Thymus (tissue), 11 donors: Measurements from ENCODE around the gene ACACA. TPM values are rescaled to one million over a fixed set of nuclear protein-coding genes. Genes with fewer than 3 reads are reported as not detected.

Experiments used
- DNase-seq, 9 donors: peaks; one replicate each; pipeline ENCODE4 v3.0.0-alpha.2; 2013; ENCODE audit warnings: low spot score in 9 of 9, low read depth in 6 of 9, missing footprints in 1 of 9
- H3K27ac ChIP-seq, 2 donors: one replicate each; pipeline ENCODE4 v1.5.1; 2013; ENCODE audit warnings: control low read depth in 1 of 2, low read depth in 1 of 2, low read length in 1 of 2, mild to moderate bottlenecking in 1 of 2, moderate library complexity in 1 of 2
- H3K27me3 ChIP-seq, 2 donors: one replicate each; pipeline ENCODE4 v1.5.1; 2013; ENCODE audit warnings: low read length in 1 of 2; ENCODE audit not compliant: control insufficient read depth in 2 of 2, insufficient read depth in 1 of 2
- H3K36me3 ChIP-seq, 2 donors: one replicate each; pipeline ENCODE4 v1.5.1; 2013; ENCODE audit warnings: low read length in 1 of 2, mild to moderate bottlenecking in 1 of 2, moderate library complexity in 1 of 2; ENCODE audit not compliant: control insufficient read depth in 2 of 2, insufficient read depth in 2 of 2
- H3K4me1 ChIP-seq, 2 donors: one replicate each; pipeline ENCODE4 v1.5.1; 2013; ENCODE audit warnings: low read length in 2 of 2; ENCODE audit not compliant: control insufficient read depth in 2 of 2, insufficient read depth in 2 of 2
- H3K4me3 ChIP-seq, 2 donors: one replicate each; pipeline ENCODE4 v1.5.1; 2013; ENCODE audit warnings: low read length in 2 of 2, control low read depth in 1 of 2, mild to moderate bottlenecking in 1 of 2
- H3K9me3 ChIP-seq, 2 donors: one replicate each; pipeline ENCODE4 v1.5.1; 2013; ENCODE audit warnings: low read length in 1 of 2, mild to moderate bottlenecking in 1 of 2; ENCODE audit not compliant: control insufficient read depth in 2 of 2, insufficient read depth in 1 of 2
- whole genome bisulfite sequencing: extraction: QIAGEN DNeasy Blood & Tissue Kit; methylation state at CpG from one replicate; pipeline ENCODE4 v1.1.7; 2013; 5-methylcytosine and 5-hydroxymethylcytosine counted together
- polyA plus RNA-seq: library from polyadenylated mRNA; stranded (reverse); fragments of 200-250 nt; gene quantifications from one replicate; pipeline ENCODE4 v1.2.3, GENCODE V29; 2013
- total RNA-seq: library from RNA; stranded (reverse); fragments of 120-200 nt; gene quantifications from one replicate; pipeline ENCODE4 v1.2.4, GENCODE V29; 2013
- donor health status: healthy.

Gene ACACA
- total and polyA plus RNA-seq, 2 donors: 8.7 to 12.9 TPM

DNA sequence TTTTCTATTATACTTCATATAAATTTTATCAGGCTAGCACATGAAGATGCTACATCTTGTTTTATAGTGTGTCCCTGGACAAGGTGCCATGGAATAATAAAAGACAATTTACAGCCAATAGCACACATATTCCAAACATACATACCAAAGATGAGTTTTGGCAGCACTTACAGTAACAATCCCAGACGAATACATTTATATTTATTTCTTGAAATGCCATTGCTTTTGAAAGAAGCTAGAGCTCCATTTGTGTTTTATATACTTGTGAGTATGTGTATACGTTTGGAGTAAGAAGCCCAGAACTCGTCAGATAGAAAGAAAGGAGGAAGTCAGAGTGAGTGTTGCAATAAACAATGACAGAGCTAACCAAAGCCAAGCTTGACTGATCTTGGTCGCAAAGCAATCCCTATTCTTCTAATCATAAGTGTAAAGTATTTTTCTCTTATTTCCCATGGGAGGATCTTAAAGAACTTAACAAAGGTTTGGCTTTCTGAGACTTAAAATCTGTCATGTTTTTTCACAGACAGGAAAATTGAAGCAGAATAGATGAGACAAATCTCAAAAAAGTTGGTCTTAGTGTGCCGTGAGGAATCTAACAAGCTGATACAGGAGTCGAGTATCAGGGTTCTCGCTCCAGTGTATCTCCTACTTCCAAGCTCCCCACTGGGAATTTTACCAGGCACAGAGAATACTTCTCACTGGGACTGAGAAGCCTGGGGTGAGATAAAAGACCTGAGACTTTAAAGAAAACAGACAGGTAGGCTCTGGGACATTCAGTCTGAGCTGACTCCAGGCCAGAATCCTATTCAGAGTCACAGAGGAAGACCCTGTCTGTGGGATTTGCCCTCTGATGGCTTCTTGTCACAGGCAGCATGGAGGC is 282.5 kb downstream of the ACACA start:
- peaks cover 0 to 9% of the 10 kb centered on the region in 2 donors for H3K36me3 ChIP-seq
- no peak overlapping the region for H3K4me3 ChIP-seq
- H3K4me1 ChIP-seq: peaks cover 22 to 23% of the 10 kb centered on the region in 2 donors
- 77% methylated on average over 7 of the region's 7 CpGs for whole genome bisulfite sequencing
- no peaks in the 10 kb centered on the region for H3K9me3 ChIP-seq
- no peaks in the 10 kb centered on the region for H3K27me3 ChIP-seq
- peak overlapping the region; percentile 81 to 84 for H3K27ac ChIP-seq
- DNase-seq: peak in 1 of 9 donors; percentile 57

DNA sequence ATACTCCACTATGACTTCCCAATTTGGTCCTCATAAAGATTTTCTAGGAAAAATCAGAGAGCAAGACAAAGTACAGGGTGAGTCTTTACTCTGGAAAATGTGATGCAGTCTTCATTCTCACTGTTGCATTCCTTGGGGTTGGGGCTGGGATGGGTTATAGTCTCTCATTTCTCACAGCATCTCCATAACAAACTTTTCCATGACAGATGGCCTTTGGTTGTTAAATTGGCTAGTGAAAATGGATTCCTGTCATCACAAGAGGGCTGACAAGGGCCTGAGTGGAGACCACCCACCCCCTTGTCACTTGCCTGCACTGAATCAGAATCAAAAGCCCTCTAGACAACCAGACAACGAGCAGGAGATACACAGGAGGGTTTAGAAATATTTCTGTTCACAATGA is 283.2 kb downstream of the ACACA start:
- no peaks in the 10 kb centered on the region for H3K27me3 ChIP-seq
- H3K36me3 ChIP-seq: peaks cover 0 to 9% of the 10 kb centered on the region in 2 donors
- no peak overlapping the region for H3K4me3 ChIP-seq
- 97% methylated on average over 1 of the region's 1 CpG for WGBS
- DNase-seq: no peak
- H3K27ac ChIP-seq: no peak overlapping the region
- H3K4me1 ChIP-seq: peaks cover 22 to 23% of the 10 kb centered on the region in 2 donors
- H3K9me3 ChIP-seq: no peaks in the 10 kb centered on the region

- Histone ChIP-seq H3K4me1 (peaks cover 20 to 21% of the 10 kb centered on the region in 2 donors), H3K27me3 (no peaks in the 10 kb centered on the region), H3K4me3 (no peak overlapping the region), H3K27ac (no peak overlapping the region), H3K36me3 (peaks cover 0 to 9% of the 10 kb centered on the region in 2 donors), H3K9me3 (no peaks in the 10 kb centered on the region)
- WGBS: over 99% methylated on average over 2 of the region's 2 CpGs
- DNase-seq: no peak
These were observed 285.0 kb downstream of the ACACA start for GRCh38 chr17:37121616-37122015.

GRCh38 chr17:37118366-37119137 is 288.1 kb downstream of the ACACA start:
- DNase-seq: no peak
- 90% methylated on average over 3 of the region's 3 CpGs for WGBS
- H3K4me1 ChIP-seq: peaks cover 2 to 3% of the 10 kb centered on the region in 2 donors

GRCh38 chr17:37117373-37118142 is 289.1 kb downstream of the ACACA start:
- H3K27me3 ChIP-seq: no peaks in the 10 kb centered on the region
- DNase-seq: no peak
- no peaks in the 10 kb centered on the region for H3K4me1 ChIP-seq
- peaks cover 3 to 9% of the 10 kb centered on the region in 2 donors for H3K36me3 ChIP-seq
- no peak overlapping the region for H3K27ac ChIP-seq
- H3K9me3 ChIP-seq: no peaks in the 10 kb centered on the region
- H3K4me3 ChIP-seq: no peak overlapping the region
- 97% methylated on average over 7 of the region's 7 CpGs for WGBS

More at GRCh38 chr17:37118366-37119137, 288.1 kb downstream of the ACACA start:
- Histone ChIP-seq H3K27ac (no peak overlapping the region), H3K36me3 (peaks cover 0 to 9% of the 10 kb centered on the region in 2 donors), H3K27me3 (no peaks in the 10 kb centered on the region), H3K9me3 (no peaks in the 10 kb centered on the region), H3K4me3 (no peak overlapping the region)

- DNase-seq: no peak
- H3K4me1 ChIP-seq: no peaks in the 10 kb centered on the region
- peaks cover 3 to 11% of the 10 kb centered on the region in 2 donors for H3K36me3 ChIP-seq
- H3K27ac ChIP-seq: no peak overlapping the region
- H3K27me3 ChIP-seq: no peaks in the 10 kb centered on the region
- H3K4me3 ChIP-seq: no peak overlapping the region
- 96% methylated on average over 7 of the region's 7 CpGs for WGBS
- no peaks in the 10 kb centered on the region for H3K9me3 ChIP-seq
These were observed 289.9 kb downstream of the ACACA start for GRCh38 chr17:37116671-37117185.

- Histone ChIP-seq H3K36me3 (peaks cover 7 to 10% of the 10 kb centered on the region in 2 donors), H3K9me3 (no peaks in the 10 kb centered on the region), H3K4me1 (no peaks in the 10 kb centered on the region), H3K4me3 (no peak overlapping the region), H3K27me3 (no peaks in the 10 kb centered on the region), H3K27ac (no peak overlapping the region)
- DNase-seq: no peak
- WGBS: over 99% methylated on average over 4 of the region's 4 CpGs
These were observed 295.3 kb downstream of the ACACA start for GRCh38 chr17:37111329-37111728.

DNA sequence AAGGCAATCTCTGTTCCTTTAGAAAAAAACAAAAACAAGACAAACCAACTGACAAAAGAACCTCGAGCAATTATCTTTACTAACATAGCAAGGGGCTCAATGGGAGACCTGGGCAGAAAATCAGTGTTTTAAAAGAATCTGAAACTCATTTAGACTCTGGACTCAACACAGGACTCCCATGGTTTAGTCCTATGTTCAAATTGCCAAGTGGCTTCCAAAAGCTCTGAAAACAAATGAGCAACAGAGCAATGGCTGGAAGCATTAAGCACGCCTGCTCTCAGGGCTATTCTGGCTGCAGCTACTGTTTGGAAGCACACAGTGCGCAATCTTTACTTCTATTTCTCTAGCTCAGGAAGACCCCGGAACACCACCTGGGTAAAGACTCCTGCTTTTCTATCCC is 295.9 kb downstream of the ACACA start:
- whole genome bisulfite sequencing: 97% methylated on average over 4 of the region's 4 CpGs
- DNase-seq: no peak
- no peak overlapping the region for H3K4me3 ChIP-seq
- peaks cover 7 to 10% of the 10 kb centered on the region in 2 donors for H3K36me3 ChIP-seq
- no peaks in the 10 kb centered on the region for H3K4me1 ChIP-seq
- H3K27me3 ChIP-seq: no peaks in the 10 kb centered on the region
- no peak overlapping the region for H3K27ac ChIP-seq
- H3K9me3 ChIP-seq: no peaks in the 10 kb centered on the region
